Dendritic cell treated with granulocyte-macrophage colony-stimulating factor and Interleukin-4, amounts not matched to agents 40 ng/mL and 50 ng/mL, for 4 days (primary cell): ENCODE results near the gene LYZL1.
"Not testable (repeated sequence)": the region's sequence is repeated elsewhere in the genome, so short reads cannot be mapped to it uniquely, and the experiment has no call there.

ENCODE experiments used
- H3K27ac Mint-ChIP-seq: one replicate; pipeline ENCODE4 v1.8.0; 2022; ENCODE audit warnings: mild to moderate bottlenecking, mixed read lengths
- H3K27me3 Mint-ChIP-seq: one replicate; pipeline ENCODE4 v1.8.0; 2022; ENCODE audit warnings: mild to moderate bottlenecking, mixed read lengths
- H3K36me3 Mint-ChIP-seq: one replicate; pipeline ENCODE4 v1.8.0; 2022; ENCODE audit warnings: low read depth, mixed read lengths
- H3K4me1 Mint-ChIP-seq: one replicate; pipeline ENCODE4 v1.8.0; 2022; ENCODE audit warnings: low read depth, mixed read lengths
- H3K4me3 Mint-ChIP-seq: one replicate; pipeline ENCODE4 v1.8.0; 2022; ENCODE audit warnings: mild to moderate bottlenecking, moderate library complexity, mixed read lengths
- H3K9me3 Mint-ChIP-seq: one replicate; pipeline ENCODE4 v1.8.0; 2022; ENCODE audit warnings: mixed read lengths
- intact Hi-C: fragments of 100-400 bp; cut with micrococcal nuclease; formaldehyde crosslinking; loops from one replicate; pipeline ENCODE4 v1.15.0; 2022

Gene LYZL1

GRCh38 chr10:29288906-29289305 is at the start of gene LYZL1:
Gene LYZL1, plus strand, starts transcription at chr10:29289070. Its CDS starts 2,798 bp downstream, at chr10:29291868.
- H3K4me3 Mint-ChIP-seq, intact Hi-C loops, H3K36me3 Mint-ChIP-seq, H3K4me1 Mint-ChIP-seq, H3K27ac Mint-ChIP-seq, H3K9me3 Mint-ChIP-seq: not testable (repeated sequence)
- H3K27me3 Mint-ChIP-seq: peaks cover 12% of the 10 kb centered on the region

GRCh38 chr10:29239569-29240472 is 49.0 kb upstream of the LYZL1 start:
- H3K27ac Mint-ChIP-seq: no peak overlapping the region
- peaks cover 12% of the 10 kb centered on the region for H3K4me1 Mint-ChIP-seq
- no peak overlapping the region for H3K4me3 Mint-ChIP-seq
- no peaks in the 10 kb centered on the region for H3K9me3 Mint-ChIP-seq
- intact Hi-C loops: no loop called here
- peaks cover under 1% of the 10 kb centered on the region for H3K27me3 Mint-ChIP-seq
- no peaks in the 10 kb centered on the region for H3K36me3 Mint-ChIP-seq

- Mint-ChIP-seq H3K9me3 (no peaks in the 10 kb centered on the region), H3K27me3 (peaks cover 2% of the 10 kb centered on the region), H3K36me3 (no peaks in the 10 kb centered on the region), H3K4me3 (no peak overlapping the region), H3K27ac (no peak overlapping the region), H3K4me1 (peaks cover 12% of the 10 kb centered on the region)
- intact Hi-C loops: no loop called here
Observed at GRCh38 chr10:29240986-29241660, 47.7 kb upstream of the LYZL1 start.

GRCh38 chr10:29241925-29242324 is 46.9 kb upstream of the LYZL1 start:
- Mint-ChIP-seq H3K4me1 (peaks cover 12% of the 10 kb centered on the region), H3K4me3 (no peak overlapping the region), H3K9me3 (no peaks in the 10 kb centered on the region), H3K36me3 (no peaks in the 10 kb centered on the region), H3K27me3 (peaks cover 2% of the 10 kb centered on the region), H3K27ac (no peak overlapping the region)
- intact Hi-C loops: no loop called here

- H3K9me3 Mint-ChIP-seq: no peaks in the 10 kb centered on the region
- intact Hi-C loops: no loop called here
- H3K36me3 Mint-ChIP-seq: no peaks in the 10 kb centered on the region
- H3K4me1 Mint-ChIP-seq: peaks cover 12% of the 10 kb centered on the region
- peaks cover 2% of the 10 kb centered on the region for H3K27me3 Mint-ChIP-seq
- no peak overlapping the region for H3K27ac Mint-ChIP-seq
- H3K4me3 Mint-ChIP-seq: no peak overlapping the region
Observed at GRCh38 chr10:29243066-29243465, 45.8 kb upstream of the LYZL1 start.

- H3K36me3 Mint-ChIP-seq: no peaks in the 10 kb centered on the region
- no peak overlapping the region for H3K27ac Mint-ChIP-seq
- intact Hi-C loops: no loop called here
- H3K27me3 Mint-ChIP-seq: peaks cover 2% of the 10 kb centered on the region
- H3K9me3 Mint-ChIP-seq: no peaks in the 10 kb centered on the region
- H3K4me3 Mint-ChIP-seq: no peak overlapping the region
- peaks cover 12% of the 10 kb centered on the region for H3K4me1 Mint-ChIP-seq
Observed at GRCh38 chr10:29243750-29244149, 45.1 kb upstream of the LYZL1 start.

- Mint-ChIP-seq H3K36me3 (no peaks in the 10 kb centered on the region), H3K9me3 (no peaks in the 10 kb centered on the region), H3K4me1 (peaks cover 12% of the 10 kb centered on the region), H3K4me3 (no peak overlapping the region), H3K27me3 (peaks cover 2% of the 10 kb centered on the region), H3K27ac (no peak overlapping the region)
- intact Hi-C loops: no loop called here
Observed at GRCh38 chr10:29244978-29245377, 43.9 kb upstream of the LYZL1 start.

GRCh38 chr10:29245476-29245875 is 43.4 kb upstream of the LYZL1 start:
- Mint-ChIP-seq H3K4me1 (peaks cover 12% of the 10 kb centered on the region), H3K9me3 (no peaks in the 10 kb centered on the region), H3K27ac (no peak overlapping the region), H3K36me3 (no peaks in the 10 kb centered on the region), H3K27me3 (peaks cover 2% of the 10 kb centered on the region), H3K4me3 (no peak overlapping the region)
- intact Hi-C loops: no loop called here

GRCh38 chr10:29246449-29246848 is 42.4 kb upstream of the LYZL1 start:
- Mint-ChIP-seq H3K27ac (no peak overlapping the region), H3K27me3 (peaks cover 4% of the 10 kb centered on the region), H3K36me3 (no peaks in the 10 kb centered on the region), H3K4me1 (peaks cover 10% of the 10 kb centered on the region), H3K4me3 (no peak overlapping the region), H3K9me3 (no peaks in the 10 kb centered on the region)
- intact Hi-C loops: no loop called here

- Mint-ChIP-seq H3K4me1 (no peaks in the 10 kb centered on the region), H3K27ac (no peak overlapping the region), H3K27me3 (peaks cover 13% of the 10 kb centered on the region), H3K4me3 (no peak overlapping the region), H3K36me3 (no peaks in the 10 kb centered on the region), H3K9me3 (no peaks in the 10 kb centered on the region)
- intact Hi-C loops: no loop called here
Observed at GRCh38 chr10:29248158-29248557, 40.7 kb upstream of the LYZL1 start.

GRCh38 chr10:29249018-29249417 is 39.9 kb upstream of the LYZL1 start:
- intact Hi-C loops: no loop called here
- Mint-ChIP-seq H3K9me3 (no peaks in the 10 kb centered on the region), H3K36me3 (no peaks in the 10 kb centered on the region), H3K4me3 (no peak overlapping the region), H3K27me3 (peaks cover 17% of the 10 kb centered on the region), H3K27ac (no peak overlapping the region), H3K4me1 (no peaks in the 10 kb centered on the region)

- intact Hi-C loops: no loop called here
- no peaks in the 10 kb centered on the region for H3K9me3 Mint-ChIP-seq
- peaks cover 22% of the 10 kb centered on the region for H3K27me3 Mint-ChIP-seq
- H3K4me1 Mint-ChIP-seq: no peaks in the 10 kb centered on the region
- H3K36me3 Mint-ChIP-seq: no peaks in the 10 kb centered on the region
- H3K27ac Mint-ChIP-seq: no peak overlapping the region
- H3K4me3 Mint-ChIP-seq: no peak overlapping the region
Observed at GRCh38 chr10:29250066-29250465, 38.8 kb upstream of the LYZL1 start.

- Mint-ChIP-seq H3K4me1 (peaks cover 23% of the 10 kb centered on the region), H3K36me3 (no peaks in the 10 kb centered on the region), H3K9me3 (no peaks in the 10 kb centered on the region), H3K27ac (no peak overlapping the region), H3K4me3 (no peak overlapping the region), H3K27me3 (peaks cover 22% of the 10 kb centered on the region)
- intact Hi-C loops: no loop called here
Observed at GRCh38 chr10:29252811-29253689, 35.8 kb upstream of the LYZL1 start.

- Mint-ChIP-seq H3K27me3 (peaks cover 22% of the 10 kb centered on the region), H3K4me1 (peaks cover 23% of the 10 kb centered on the region)
- intact Hi-C loops: no loop called here
Observed at GRCh38 chr10:29253690-29254029, 35.2 kb upstream of the LYZL1 start.

More at GRCh38 chr10:29253690-29254029, 35.2 kb upstream of the LYZL1 start:
- Mint-ChIP-seq H3K4me3 (no peak overlapping the region), H3K9me3 (no peaks in the 10 kb centered on the region), H3K27ac (no peak overlapping the region), H3K36me3 (no peaks in the 10 kb centered on the region)
